Osteoblast (primary cell): ENCODE results near the gene PGBD5. TPM values are rescaled to one million over a fixed set of nuclear protein-coding genes. Genes with fewer than 3 reads are reported as not detected.

Source experiments
- DNase-seq: peaks from one replicate; pipeline ENCODE4 v3.0.0; 2011; ENCODE audit warnings: low spot score, mixed read lengths; ENCODE audit not compliant: insufficient read length; ENCODE audit errors: missing footprints
- H2AFZ ChIP-seq: 2 replicates; pipeline ENCODE4 v1.6.0; 2011; ENCODE audit warnings: mild to moderate bottlenecking, low read length
- H3K27ac ChIP-seq: 2 replicates; pipeline ENCODE4 v1.5.1; 2011; ENCODE audit warnings: mild to moderate bottlenecking, low read depth, low read length, moderate library complexity
- H3K27me3 ChIP-seq: 2 replicates; pipeline ENCODE4 v1.6.0; 2012; ENCODE audit warnings: mild to moderate bottlenecking, control low read depth, inconsistent platforms, low read length, moderate library complexity; ENCODE audit not compliant: insufficient read depth
- H3K36me3 ChIP-seq: 2 replicates; pipeline ENCODE4 v1.5.1; 2011; ENCODE audit warnings: mild to moderate bottlenecking, low read length, control low read depth, moderate library complexity; ENCODE audit not compliant: insufficient read depth
- H3K4me1 ChIP-seq: 2 replicates; pipeline ENCODE4 v1.5.1; 2011; ENCODE audit warnings: mild to moderate bottlenecking, low read length, control low read depth, moderate library complexity; ENCODE audit not compliant: insufficient read depth
- H3K4me2 ChIP-seq: 2 replicates; pipeline ENCODE4 v1.6.0; 2011; ENCODE audit warnings: mild to moderate bottlenecking, low read length; ENCODE audit not compliant: insufficient read depth
- H3K4me3 ChIP-seq: fragments of 200-600 bp; sonication (generic); 3 replicates; pipeline ENCODE4 v1.5.1; 2012; ENCODE audit warnings: mild to moderate bottlenecking, low read length, inconsistent platforms; ENCODE audit not compliant: insufficient read depth
- H3K79me2 ChIP-seq: 2 replicates; pipeline ENCODE4 v1.6.0; 2012; ENCODE audit warnings: mild to moderate bottlenecking, low read length, control low read depth, inconsistent platforms; ENCODE audit not compliant: insufficient read depth
- H3K9me3 ChIP-seq: 2 replicates; pipeline ENCODE4 v1.5.1; 2011; ENCODE audit warnings: low read depth, low read length, control low read depth
- H4K20me1 ChIP-seq: 2 replicates; pipeline ENCODE4 v1.6.0; 2012; ENCODE audit warnings: mild to moderate bottlenecking, low read length, control low read depth; ENCODE audit not compliant: insufficient read depth
- CTCF ChIP-seq: IDR thresholded peaks from 2 replicates; pipeline ENCODE4 v1.5.1; 2011; ENCODE audit warnings: mild to moderate bottlenecking, low read depth, low read length, moderate library complexity; ENCODE audit errors: extremely low read depth
- total RNA-seq: library from RNA; depleted of rRNA; stranded (reverse); fragments of >200 nt; gene quantifications from 2 replicates; pipeline ENCODE4 v1.2.3, GENCODE V29; 2012

The PGBD5 gene
- total RNA-seq, 1 donor: under 0.01 TPM

- Histone ChIP-seq H3K27ac (no peak overlapping the region), H2AFZ (no peak overlapping the region), H3K79me2 (no peaks in the 10 kb centered on the region), H4K20me1 (peaks cover 3% of the 10 kb centered on the region), H3K4me3 (no peak overlapping the region), H3K4me2 (no peak overlapping the region), H3K27me3 (no peaks in the 10 kb centered on the region), H3K4me1 (no peaks in the 10 kb centered on the region), H3K36me3 (peaks cover 45% of the 10 kb centered on the region), H3K9me3 (no peaks in the 10 kb centered on the region)
- TF ChIP-seq CTCF: no peak
- peak; percentile 58 for DNase-seq
Observed at GRCh38 chr1:230280054-230280795, 145.9 kb downstream of the PGBD5 start.

GRCh38 chr1:230279583-230279945 lies 146.6 kb downstream of the PGBD5 start:
- no peak for TF ChIP-seq CTCF
- no peaks in the 10 kb centered on the region for H3K4me1 ChIP-seq
- H3K4me2 ChIP-seq: no peak overlapping the region
- H3K79me2 ChIP-seq: no peaks in the 10 kb centered on the region
- peaks cover 2% of the 10 kb centered on the region for H4K20me1 ChIP-seq
- peaks cover 51% of the 10 kb centered on the region for H3K36me3 ChIP-seq
- H3K4me3 ChIP-seq: no peak overlapping the region
- H3K27ac ChIP-seq: no peak overlapping the region
- DNase-seq: no peak
- H3K9me3 ChIP-seq: no peaks in the 10 kb centered on the region
- H3K27me3 ChIP-seq: no peaks in the 10 kb centered on the region
- H2AFZ ChIP-seq: no peak overlapping the region

- Histone ChIP-seq H3K36me3 (peaks cover 56% of the 10 kb centered on the region), H3K27me3 (no peaks in the 10 kb centered on the region), H3K4me1 (no peaks in the 10 kb centered on the region), H4K20me1 (no peaks in the 10 kb centered on the region), H3K4me2 (no peak overlapping the region), H3K27ac (no peak overlapping the region), H3K9me3 (no peaks in the 10 kb centered on the region), H3K4me3 (no peak overlapping the region), H3K79me2 (no peaks in the 10 kb centered on the region), H2AFZ (no peak overlapping the region)
- DNase-seq: no peak
- TF ChIP-seq CTCF: no peak
Observed at GRCh38 chr1:230278871-230279582, 147.1 kb downstream of the PGBD5 start.

GRCh38 chr1:230278376-230278775 lies 147.8 kb downstream of the PGBD5 start:
- peaks cover 56% of the 10 kb centered on the region for H3K36me3 ChIP-seq
- H3K27ac ChIP-seq: no peak overlapping the region
- no peak for DNase-seq
- H3K27me3 ChIP-seq: no peaks in the 10 kb centered on the region
- no peaks in the 10 kb centered on the region for H3K9me3 ChIP-seq
- no peak overlapping the region for H2AFZ ChIP-seq
- no peak overlapping the region for H3K4me3 ChIP-seq
- no peak for TF ChIP-seq CTCF
- no peaks in the 10 kb centered on the region for H3K79me2 ChIP-seq
- H4K20me1 ChIP-seq: no peaks in the 10 kb centered on the region
- no peak overlapping the region for H3K4me2 ChIP-seq
- no peaks in the 10 kb centered on the region for H3K4me1 ChIP-seq
